ENCODE data around the gene TRIM14.
"Not testable (repeated sequence)": the region's sequence is repeated elsewhere in the genome, so short reads cannot be mapped to it uniquely, and the experiment has no call there.

TRIM14 gene

DNA sequence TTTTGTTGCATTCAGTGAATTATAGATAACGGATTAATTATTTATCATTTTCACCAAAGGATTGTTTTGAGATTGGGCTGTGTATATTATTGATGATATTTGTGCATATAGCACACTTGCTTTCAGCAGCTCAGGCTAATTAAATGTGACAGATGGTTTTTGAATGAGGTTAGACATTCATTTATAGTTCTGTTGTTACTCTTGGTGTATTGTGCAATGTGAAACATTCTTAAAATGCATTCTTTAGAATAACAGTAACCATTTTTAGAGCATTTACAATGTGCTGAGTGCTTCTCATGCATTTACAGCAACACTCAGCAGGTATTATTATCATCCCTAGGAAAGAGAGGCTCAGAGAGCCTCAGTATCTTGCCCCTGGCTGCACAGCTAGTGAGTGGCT is 38.7 kb downstream of the TRIM14 start:
- no peak for DNase-seq

DNA sequence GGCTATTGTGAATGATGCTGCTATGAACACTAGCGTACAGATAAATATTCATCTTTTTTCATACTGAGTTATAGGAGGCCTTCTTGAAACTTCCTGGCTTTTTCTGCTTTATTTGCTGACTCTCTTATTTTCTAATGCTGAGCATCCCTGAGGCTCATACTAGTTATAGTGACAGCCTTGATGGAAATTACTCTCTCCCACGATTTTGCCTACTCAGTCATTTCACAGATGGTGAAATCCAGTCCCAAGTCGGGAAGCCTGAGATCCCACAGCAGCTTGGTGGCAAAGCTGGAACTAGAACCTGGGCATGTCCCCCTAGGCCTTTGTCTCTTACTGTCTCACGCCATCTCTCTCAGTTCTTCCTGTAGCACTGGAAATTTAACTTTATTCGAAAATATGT is 40.1 kb downstream of the TRIM14 start:
- no peak for DNase-seq

DNA sequence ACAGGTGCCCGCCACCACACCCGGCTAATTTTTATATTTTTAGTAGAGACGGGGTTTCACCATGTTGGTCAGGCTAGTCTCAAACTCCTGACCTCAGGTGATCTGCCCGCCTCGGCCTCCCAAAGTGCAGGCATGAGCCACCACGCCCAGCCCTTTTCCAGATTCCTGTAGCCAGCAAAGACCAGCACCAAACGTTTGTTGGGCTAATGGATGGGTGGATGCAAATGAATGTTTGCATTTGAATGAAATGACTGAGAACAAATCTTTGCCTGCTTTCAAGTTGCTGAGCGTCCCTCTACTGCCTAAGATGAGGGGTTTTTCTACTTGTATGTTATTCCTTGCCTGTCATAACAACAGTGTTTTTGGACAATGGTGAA is 42.5 kb downstream of the TRIM14 start:
- DNase-seq, result not testable (repeated sequence)

DNA sequence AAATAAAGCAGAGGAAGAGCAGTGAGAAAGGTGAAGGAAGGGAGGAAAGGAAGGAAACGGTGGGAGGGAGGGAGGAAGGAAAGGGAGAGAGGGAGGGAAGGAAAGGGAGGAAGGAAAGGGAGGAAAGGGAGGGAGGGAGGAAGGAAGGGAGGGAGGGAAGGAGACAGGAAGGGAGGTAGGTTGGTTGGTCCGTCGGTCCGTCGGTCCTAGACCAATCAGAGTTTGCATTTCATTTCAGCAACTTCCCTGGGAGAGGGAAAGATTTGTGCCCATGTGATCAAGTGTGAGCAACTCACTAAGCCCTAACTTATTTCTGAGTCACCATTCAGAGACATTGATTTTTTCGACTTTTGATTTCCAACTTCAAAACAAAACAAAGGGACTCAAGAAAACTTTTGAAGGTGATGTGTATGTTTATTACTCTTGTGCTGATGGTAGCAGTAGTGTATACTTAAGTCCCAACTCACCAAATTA is 43.7 kb downstream of the TRIM14 start:
- no peak for DNase-seq

DNA sequence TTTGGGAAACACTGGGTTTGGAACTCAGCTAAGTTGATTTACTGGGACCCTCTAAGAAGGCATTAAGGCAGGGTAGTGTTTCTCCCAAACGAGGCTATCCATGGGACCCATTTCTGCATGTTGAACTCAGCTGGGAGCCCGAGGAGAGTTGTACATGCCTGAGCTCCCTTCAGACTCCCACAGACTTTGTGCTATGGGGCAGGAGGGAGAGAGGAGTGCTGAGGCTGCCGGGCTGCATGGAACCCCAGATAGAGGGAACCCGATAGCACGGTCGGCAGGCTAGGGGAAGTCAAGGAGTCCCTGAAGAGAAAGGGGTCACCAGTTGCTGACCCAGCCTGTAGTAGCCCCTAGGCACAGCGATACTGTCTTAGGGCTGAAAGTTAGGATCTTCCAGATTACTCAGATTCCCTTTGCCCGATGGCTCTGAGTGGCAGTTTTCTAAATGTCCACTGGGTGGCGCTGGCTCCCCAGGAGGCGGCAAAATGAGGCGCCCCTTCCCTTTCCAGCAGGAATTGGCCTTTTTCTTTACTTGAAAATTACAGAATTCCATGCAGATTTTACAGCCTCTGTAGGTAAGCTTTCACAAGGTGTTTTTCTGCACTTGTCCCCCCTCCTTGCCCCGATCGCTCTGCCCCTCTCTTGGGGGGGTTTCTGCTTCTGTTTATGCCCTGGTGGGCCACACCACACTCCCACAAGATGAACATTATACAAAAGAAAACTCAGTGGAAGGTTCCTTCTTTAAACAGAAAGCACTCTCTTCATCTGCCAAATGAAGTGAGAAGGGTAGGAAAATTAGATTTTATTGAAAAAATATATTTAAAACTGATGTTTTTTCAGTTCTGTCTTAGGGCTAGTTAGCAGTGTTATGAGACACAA is 44.7 kb downstream of the TRIM14 start:
- DNase-seq, result peak; percentile 23

DNA sequence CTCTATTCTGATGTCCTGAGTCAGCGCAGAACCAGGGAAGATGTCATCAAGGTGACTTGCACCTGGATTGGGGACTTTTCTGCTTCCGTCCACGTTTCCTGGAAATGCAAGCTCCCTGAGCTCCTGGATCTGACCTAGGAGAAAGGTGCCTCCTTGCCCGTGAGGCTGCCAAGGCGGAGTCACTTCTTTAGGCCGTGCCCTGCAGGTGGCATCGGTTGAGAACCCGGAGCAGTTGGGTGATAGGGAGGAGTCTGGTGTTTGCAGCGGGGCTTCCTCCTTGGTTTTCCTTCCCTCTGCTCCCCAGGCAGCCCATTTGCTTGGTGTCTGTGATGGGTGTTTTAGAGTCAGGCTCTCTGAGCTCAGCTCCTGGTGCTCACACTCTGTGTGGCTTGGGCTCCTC is 47.3 kb downstream of the TRIM14 start:
- no peak for DNase-seq

DNA sequence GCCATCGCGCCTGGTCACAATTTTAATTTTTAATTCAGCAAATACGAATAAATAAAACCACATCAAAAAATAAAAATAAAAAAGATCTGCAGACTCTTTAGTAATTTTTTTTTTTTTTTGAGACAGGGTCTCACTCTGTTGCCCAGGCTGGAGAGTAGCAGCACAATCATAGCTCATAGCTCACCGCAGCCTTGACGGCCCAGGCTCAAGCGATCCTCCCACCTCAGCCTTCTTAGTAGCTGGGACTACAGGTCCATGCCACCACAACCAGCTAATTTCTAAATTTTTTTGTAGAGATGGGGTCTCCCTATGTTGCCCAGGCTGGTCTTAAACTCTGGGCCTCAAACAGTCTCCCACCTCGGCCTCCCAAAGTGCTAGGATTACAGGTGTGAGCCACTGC is 48.3 kb downstream of the TRIM14 start:
- no peak for DNase-seq

DNA sequence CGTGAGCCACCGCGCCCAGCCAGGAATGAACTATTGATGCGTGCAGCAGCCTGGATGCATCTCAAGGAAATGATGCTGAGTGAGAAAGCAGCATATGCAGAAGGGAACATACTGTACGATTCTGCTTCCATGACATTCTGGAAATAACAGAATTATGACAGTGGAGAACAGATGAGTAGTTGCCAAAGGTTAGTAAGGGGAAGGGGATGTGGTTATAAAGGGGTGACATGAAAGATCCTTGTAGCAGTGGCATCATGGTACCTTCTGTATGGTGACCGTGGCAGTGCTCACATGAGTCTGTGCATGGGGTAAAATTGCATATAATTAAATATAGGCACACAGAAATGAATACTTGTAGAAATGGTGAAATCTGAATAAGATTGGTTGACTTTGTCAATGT is 49.5 kb downstream of the TRIM14 start:
- no peak for DNase-seq

DNA sequence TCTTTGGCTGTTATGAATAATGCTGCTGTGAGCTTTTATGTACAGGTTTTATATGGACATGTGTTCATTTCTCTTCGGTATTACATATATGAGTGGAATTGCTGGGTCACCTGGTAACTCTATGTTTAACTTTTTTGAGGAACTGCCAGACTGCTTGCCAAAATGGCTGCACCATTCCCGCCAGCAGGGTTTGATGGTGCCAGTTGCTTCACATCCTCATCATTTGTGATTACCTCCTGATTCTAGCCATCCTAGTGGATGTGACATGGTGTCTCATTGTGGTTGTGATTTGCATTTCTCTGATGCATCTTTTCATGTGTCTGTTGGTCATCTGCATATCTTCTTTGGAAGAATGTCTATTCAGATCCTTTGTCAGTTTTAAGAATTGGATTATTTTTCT is 51.8 kb downstream of the TRIM14 start:
- DNase-seq, result no peak

DNA sequence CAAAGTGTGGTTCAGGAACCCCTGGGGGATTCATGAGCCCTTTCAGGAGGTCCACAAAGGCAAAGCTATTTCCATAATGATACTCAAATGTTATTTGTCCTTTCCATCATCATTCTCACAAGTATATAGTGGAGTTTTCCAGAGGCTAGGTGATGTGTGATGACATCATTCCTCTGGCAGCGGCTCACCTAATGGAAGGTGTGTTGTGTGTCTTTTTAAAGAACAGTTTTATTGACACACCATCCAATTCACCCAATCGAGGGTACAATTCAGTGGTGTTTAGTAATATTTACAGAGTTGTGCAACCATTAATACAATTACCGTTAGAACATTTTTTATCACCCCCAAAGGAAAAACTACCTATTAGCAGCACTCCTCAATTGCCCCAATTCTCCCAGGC is 52.8 kb downstream of the TRIM14 start:
- no peak for DNase-seq

DNA sequence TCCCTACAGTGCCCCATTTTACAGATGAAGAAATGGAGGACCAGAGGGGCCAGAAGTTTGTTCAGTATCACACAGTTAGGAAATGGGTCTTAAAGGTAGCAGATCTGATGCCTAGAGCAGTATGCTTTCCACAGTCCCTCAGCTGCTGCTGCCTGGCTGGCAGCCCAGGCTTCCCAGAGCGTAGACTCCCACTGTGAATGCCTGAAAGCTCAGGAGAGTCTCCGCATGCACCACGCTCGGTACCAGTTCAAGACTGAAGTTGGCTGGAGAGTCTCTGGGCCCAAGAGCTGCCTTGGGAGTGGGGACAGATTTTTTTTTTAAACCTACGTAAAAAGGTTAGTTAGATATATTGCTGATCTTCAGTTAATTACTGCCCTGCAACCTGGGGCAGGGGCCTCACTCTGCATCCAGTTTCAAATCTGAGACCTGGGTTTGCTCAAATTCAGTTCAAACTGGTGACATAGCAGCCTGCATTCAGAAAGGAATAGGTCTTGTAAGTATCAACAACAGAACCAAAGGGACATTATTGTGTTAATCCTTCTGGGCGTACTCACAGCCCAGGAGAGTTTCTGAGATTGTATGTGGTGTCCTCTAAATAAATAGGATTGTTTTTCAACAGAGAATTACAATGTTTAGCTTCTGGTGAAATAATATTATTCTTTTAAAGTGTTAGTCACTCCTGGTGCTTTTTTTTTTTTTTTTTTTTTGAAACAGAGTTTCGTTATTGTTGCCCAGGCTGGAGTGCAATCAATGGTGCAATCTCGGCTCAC is 54.2 kb downstream of the TRIM14 start:
- DNase-seq, result peak; percentile 9

DNA sequence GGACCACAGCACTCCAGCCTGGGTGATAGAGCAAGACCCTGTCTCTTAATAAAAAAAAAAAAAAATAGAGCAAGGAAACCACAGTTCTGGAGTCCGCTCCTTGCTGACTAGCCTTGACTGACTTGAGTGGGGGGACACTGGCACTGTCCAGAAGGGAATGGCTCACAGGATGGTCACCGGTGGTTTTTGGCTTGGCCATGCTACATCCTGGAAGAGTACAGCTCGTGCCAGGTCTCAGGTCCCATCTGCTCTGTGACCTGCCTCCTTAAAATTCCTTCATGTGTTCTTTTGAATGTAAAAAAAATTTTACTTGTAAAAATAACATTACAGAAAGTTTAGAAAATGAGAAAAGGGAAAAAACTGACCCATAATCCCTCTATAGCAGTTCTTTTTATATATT is 56.9 kb downstream of the TRIM14 start:
- DNase-seq, result no peak

DNA sequence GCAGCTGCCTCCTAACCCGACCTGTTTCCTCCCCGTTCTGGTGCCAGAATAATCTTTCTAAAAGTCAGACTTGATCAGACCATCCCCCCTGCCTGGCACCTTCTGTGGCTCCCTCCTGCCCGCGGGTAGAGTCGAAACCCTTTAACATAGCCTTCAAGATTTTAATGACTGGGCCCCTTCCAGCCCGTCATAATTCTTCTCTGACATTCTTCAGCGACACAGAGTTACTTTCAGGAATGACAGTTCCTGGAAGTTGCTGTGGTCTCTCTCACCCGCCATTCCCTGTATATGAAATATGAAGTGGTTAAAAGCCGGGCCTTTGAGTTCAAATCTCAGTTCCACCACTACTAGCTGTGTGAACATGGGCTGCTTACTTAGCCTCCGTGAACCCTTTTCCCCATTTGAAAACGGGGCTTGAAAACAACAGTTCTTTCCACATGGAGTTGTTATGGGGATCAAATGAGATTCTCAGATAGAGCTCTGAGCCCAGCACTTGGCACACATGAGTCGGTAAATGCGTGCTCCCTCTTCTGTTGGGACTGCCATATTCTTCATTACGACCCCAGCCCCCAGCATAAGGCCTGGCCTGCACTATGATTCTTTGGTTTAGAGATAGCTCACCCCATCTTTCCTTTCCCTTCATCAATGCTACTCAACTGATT is 61.8 kb downstream of the TRIM14 start:
- DNase-seq, result no peak

DNA sequence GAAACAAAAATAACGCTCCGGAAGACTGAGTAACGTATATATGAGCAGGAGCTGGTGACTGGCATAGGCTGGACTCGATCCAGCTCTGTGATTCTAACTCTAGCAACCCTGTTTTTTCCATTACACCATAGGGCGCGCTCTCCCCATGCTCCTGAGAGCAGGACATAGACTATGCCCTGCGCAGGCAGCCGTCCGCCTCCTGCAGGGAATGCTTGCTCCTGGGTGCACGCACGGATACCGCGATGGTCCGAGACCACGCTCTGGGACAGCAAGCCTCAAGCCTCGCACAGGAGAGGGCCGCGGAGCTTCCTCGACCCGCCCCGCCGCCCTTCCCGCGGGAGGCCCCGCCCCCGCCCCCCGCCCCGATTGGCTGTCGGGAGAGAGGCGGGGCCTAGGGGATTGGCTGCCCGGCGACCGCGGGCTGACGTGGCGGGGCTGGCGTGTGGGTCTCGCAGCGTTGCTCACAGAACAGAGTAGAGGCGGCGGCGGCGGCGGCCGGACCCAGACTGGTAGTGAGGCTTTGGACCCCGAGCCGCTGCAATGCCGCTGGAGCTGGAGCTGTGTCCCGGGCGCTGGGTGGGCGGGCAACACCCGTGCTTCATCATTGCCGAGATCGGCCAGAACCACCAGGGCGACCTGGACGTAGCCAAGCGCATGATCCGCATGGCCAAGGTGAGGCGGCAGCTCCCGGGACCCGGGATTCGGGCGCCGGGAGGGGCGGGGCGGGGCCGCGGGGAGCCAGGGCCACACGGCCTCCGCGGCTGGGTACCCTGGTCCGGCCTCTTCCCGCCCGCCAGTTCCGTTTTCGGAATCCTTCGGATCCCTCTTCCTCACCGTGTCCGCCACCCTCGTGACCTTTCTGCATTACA is 62.5 kb downstream of the TRIM14 start, which contains the start of gene NANS:
NANS (plus strand) TSS at position 464 of the 869 bp plus-strand sequence; CDS start at position 541, 77 bp downstream.
- DNase-seq, result peak; percentile 93

DNA sequence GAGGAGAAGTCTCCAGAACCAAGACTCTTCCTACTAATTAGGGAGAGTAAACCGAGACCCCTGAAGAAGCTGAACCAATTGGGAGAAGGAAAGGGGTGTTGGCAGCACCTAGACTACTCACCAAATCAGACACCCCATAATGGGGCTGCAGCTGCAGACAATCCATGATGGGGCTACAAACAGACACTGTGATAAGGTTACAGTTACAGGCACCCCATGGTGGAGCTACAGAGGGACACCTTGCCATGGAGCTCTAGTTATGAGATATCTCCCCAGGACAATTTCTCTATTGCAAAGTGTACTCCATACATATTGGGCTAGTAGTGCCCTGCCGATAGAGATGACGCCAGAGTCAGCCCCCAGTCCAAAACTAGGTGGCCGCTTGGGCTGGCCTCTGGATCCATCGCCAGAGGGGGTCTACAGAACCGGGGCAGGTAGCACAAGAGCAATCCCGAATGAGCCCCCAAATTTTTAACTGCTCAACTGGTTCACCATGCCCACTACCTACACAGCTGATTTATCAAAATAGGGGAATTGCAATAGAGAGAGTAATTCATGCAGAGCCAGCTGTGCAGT is 64.6 kb downstream of the TRIM14 start:
- DNase-seq, result no peak

DNA sequence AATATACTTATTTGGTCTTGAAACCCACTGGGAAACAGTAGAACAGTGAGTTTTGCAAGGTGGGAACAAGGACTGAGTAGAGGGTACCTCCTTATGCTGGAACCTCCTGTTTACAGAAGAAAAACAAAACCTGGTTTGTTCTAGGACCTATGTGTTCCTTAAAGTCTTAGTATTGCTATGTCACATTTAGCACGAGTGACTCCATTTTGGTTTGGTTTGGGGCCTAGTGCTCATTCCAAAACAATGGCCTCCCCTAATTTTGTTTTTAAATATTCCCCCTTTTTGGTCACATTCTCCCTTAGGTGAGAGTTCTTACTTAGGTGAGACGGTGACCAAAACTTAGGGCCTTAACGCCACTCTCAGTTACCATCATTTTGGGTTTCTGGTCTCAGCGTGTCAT is 68.7 kb downstream of the TRIM14 start:
- DNase-seq, result no peak

DNA sequence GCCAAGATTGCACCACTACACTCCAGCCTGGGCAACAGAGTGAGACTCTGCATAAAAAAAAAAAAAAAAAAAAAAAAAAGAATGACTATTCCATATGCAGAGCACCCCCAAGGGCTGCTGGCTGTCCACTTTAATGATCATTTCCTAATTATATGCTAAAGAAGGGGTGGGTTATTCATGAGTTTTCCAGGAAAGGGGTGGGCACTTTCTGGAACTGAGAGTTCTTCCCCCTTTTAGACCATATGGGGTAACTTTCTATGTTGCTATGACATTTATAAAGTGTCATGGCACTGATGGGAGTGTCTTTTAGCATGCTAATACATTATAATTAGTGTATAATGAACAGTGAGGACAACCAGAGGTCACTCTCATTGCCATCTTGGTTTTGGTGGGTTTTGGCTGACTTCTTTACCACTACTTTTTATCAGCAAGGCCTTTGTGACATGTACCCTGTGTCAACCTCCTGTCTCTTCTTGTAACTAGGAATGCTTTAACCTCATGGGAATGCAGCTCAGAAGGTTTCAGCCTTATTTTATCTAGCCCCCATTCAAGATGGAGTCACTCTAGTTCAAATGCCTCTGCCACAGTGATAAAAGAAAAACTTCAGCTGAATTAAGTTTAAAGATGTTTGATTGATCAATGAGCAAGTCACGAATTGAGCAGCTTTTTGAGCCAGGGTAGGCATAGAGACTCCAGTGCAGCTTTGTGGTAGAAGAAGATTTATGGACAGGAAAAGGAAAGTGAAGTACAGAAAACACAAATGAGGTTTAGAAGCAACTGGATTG is 69.5 kb downstream of the TRIM14 start:
- no peak for DNase-seq

DNA sequence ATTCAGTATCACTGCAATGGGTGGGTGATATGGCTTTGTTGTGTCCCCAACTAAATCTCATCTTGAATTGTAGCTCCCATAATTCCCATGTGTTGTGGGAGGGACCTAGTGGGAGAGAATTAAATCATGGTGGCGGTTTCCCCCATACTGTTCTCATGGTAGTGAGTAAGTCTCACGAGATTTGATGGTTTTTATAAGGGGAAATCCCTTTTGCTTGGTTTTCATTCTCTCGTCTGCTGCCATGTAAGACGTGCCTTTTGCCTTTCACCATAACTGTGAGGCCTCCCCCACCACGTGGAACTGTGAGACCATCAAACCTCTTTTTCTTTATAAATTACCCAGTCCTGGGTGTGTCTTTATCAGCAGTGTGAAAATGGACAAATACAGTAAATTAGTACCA is 72.0 kb downstream of the TRIM14 start:
- no peak for DNase-seq

DNA sequence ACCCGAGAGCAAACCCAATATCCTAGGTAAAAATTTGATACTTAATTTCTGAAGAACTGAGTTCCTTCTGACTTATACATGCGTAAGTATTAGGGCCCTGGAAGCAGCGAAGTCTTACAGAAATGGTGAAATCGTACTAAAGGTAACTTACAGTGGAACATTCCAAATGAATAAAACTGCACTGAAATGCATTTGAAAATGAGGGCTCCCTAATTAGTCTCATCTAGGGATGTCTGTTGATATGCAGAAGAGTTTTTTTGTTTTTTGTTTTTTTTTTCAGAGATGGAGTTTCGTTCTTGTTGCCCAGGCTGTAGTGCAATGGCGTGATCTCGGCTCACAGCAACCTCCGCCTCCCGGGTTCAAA is 72.9 kb downstream of the TRIM14 start:
- no peak for DNase-seq

DNA sequence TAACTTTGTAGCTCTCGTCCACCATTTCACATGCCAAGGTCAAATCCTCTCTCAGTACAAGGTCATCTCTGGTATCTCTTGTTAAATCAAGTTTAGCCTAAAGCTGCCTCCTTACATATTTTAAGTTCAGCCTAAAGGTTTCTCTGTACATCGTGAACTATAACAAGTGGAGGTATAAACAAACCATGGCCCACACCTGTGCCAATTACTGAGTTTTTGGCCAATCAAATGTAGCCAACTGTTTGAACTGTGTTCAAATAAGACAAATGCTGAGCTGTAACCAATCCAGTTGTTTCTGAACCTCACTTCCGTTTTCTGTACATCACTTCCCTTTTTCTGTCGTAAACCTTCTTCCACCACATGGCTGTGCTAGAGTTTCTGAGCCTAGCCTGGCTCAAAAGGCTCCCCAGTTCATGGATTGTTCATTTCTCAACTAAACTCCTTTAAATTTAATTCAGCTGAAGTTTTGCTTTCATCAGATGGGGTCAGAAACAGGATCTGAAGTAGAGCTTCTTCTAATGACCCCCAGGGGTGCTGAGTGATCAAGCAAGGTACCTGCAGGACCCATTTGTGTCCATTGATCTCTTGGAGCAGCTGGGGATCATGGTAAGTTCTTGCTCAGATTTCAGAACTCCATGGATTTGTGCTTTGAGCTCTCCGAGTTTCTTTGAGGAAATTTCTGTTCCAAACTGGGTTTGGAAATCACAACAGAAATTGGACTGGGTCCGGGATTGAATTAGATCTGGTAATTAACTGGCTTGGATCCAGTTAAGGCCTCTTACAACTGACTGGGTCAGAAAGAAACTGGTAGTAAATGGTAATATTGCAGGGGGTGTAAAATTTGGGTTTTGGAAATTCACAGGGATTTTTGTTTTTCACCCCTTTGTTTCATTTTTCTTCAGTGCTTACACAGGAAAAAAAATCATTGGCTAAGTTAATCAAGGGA is 73.5 kb downstream of the TRIM14 start:
- DNase-seq, result no peak

Measured in NCI-H1092 treated with DMSO at 0.1 percent for 48 hours (cell line).